Hepatocyte (in vitro differentiated cells): ENCODE results near the gene KCNN1. TPM values are rescaled to one million over a fixed set of nuclear protein-coding genes. Genes with fewer than 3 reads are reported as not detected.

Experiments
- DNase-seq: peaks from one replicate; pipeline ENCODE4 v3.0.0-alpha.2; 2016; ENCODE audit warnings: low spot score
- H2AFZ ChIP-seq: fragments of 200-600 bp; sonication (generic); 2 replicates; pipeline ENCODE4 v1.6.0; 2016; ENCODE audit warnings: antibody characterized with exemption, mild to moderate bottlenecking
- H3K27ac ChIP-seq: fragments of 200-600 bp; sonication (generic); 2 replicates; pipeline ENCODE4 v1.5.1; 2016; ENCODE audit warnings: mild to moderate bottlenecking
- H3K27me3 ChIP-seq: fragments of 200-600 bp; sonication (generic); 2 replicates; pipeline ENCODE4 v1.6.1; 2016
- H3K36me3 ChIP-seq: fragments of 200-600 bp; sonication (generic); replicated peaks from 2 replicates; pipeline ENCODE4 v1.5.1; 2016; ENCODE audit warnings: low read depth; ENCODE audit not compliant: insufficient read depth
- H3K4me1 ChIP-seq: fragments of 200-600 bp; sonication (generic); 2 replicates; pipeline ENCODE4 v1.5.1; 2016; ENCODE audit warnings: mild to moderate bottlenecking, moderate library complexity; ENCODE audit not compliant: insufficient read depth
- H3K4me2 ChIP-seq: fragments of 200-600 bp; sonication (generic); 2 replicates; pipeline ENCODE4 v1.6.0; 2016
- H3K4me3 ChIP-seq: fragments of 200-600 bp; sonication (generic); 2 replicates; pipeline ENCODE4 v1.5.1; 2016; ENCODE audit warnings: mild to moderate bottlenecking
- H3K79me2 ChIP-seq: fragments of 200-600 bp; sonication (generic); 2 replicates; pipeline ENCODE4 v1.6.0; 2017; ENCODE audit warnings: mild to moderate bottlenecking
- H3K9me2 ChIP-seq: fragments of 200-600 bp; sonication (generic); replicated peaks from 2 replicates; pipeline ENCODE4 v1.6.0; 2017; ENCODE audit warnings: mild to moderate bottlenecking; ENCODE audit not compliant: insufficient read depth
- H3K9me3 ChIP-seq: fragments of 200-600 bp; sonication (generic); 2 replicates; pipeline ENCODE4 v1.5.1; 2016; ENCODE audit warnings: low read depth, mild to moderate bottlenecking
- H4K20me1 ChIP-seq: fragments of 200-600 bp; sonication (generic); 2 replicates; pipeline ENCODE4 v1.6.0; 2016; ENCODE audit warnings: mild to moderate bottlenecking; ENCODE audit not compliant: insufficient read depth, poor library complexity, severe bottlenecking
- EZH2 ChIP-seq: fragments of 200-600 bp; sonication (generic); IDR thresholded peaks from 2 replicates; pipeline ENCODE4 v1.6.1; 2016; ENCODE audit warnings: antibody characterized with exemption, mild to moderate bottlenecking, borderline replicate concordance
- EZH2phosphoT487 ChIP-seq: fragments of 200-600 bp; sonication (generic); IDR thresholded peaks from one replicate; pipeline ENCODE4 v1.6.1; 2018; ENCODE audit warnings: antibody characterized with exemption, mild to moderate bottlenecking, low read depth, moderate library complexity; ENCODE audit not compliant: unreplicated experiment, severe bottlenecking
- WGBS: methylation state at CpG from one replicate; pipeline ENCODE4 v1.1.6; 2016; ENCODE audit warnings: low lambda C conversion rate; ENCODE audit errors: missing lambda C conversion rate; 5-methylcytosine and 5-hydroxymethylcytosine counted together
- polyA plus RNA-seq: library from polyadenylated mRNA; unstranded; fragments of >200 nt; fragmentation: Nextera tagmentation; extraction: Ambion mirVana; gene quantifications from 2 replicates; pipeline ENCODE4 v1.2.1, GENCODE V29; 2016
- small RNA-seq: library from RNA; depleted of rRNA; stranded (forward); fragments of <200 nt; gene quantifications from one replicate; pipeline ENCODE3, GENCODE V24; 2014
- total RNA-seq: library from RNA; depleted of rRNA; stranded (reverse); fragments of >200 nt; gene quantifications from 2 replicates; pipeline ENCODE4 v1.2.3, GENCODE V29; 2014
- TF ChIP-seq, protein P1 (sequence below): fragments of 200-600 bp; sonication (generic); IDR thresholded peaks from 2 replicates; pipeline ENCODE4 v1.5.1; 2016; ENCODE audit warnings: antibody characterized with exemption, mild to moderate bottlenecking; ENCODE audit not compliant: poor library complexity

KCNN1 gene
- total and polyA plus RNA-seq, 2 experiments from 2014 or later: 2.4 to 3.2 TPM

DNA sequence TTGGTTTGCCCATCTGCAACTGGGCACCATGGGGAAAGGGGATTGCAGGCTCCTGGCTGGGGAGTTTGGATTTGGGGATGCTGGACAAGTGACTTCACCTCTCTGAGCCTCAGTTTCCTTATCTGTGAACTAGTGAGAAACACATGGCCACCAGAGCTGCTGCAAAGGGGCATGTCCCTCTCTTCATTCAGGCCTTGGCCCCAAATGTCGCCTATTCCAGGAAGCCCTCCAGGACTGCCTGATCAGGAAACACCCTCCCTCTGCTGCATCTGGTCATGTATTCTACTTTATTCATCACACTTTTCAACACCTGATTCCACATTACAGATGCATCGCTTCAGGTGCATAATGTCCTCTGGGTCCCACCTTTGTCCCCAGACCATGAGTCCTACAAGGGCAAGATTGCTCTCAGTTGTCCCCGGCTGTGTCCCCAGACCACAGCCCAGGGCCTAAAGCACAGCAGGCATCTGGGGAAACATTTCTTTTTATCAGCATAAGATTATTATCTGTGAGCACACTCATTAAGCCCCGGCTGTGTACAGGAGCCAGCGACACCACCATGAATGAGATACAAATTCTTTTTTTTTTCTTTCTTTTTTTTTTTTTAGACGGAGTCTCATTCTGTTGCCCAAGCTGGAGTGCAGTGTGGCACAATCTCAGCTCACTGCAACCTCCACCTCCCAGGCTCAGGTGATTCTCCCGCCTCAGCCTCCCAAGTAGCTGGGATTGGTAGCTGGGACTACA lies 78.6 kb downstream of the KCNN1 start:
- WGBS: 81% methylated on average over 7 of the region's 7 CpGs
- peak overlapping the region; percentile 68 for H3K4me2 ChIP-seq
- DNase-seq: no peak
- no peak overlapping the region for H2AFZ ChIP-seq
- H3K79me2 ChIP-seq: no peaks in the 10 kb centered on the region
- no peak overlapping the region for H3K27ac ChIP-seq
- H4K20me1 ChIP-seq: no peaks in the 10 kb centered on the region
- H3K4me3 ChIP-seq: no peak overlapping the region
- H3K27me3 ChIP-seq: peaks cover 10% of the 10 kb centered on the region
- no peaks in the 10 kb centered on the region for H3K36me3 ChIP-seq
- H3K9me2 ChIP-seq: no peaks in the 10 kb centered on the region
- TF ChIP-seq, protein P1, sequence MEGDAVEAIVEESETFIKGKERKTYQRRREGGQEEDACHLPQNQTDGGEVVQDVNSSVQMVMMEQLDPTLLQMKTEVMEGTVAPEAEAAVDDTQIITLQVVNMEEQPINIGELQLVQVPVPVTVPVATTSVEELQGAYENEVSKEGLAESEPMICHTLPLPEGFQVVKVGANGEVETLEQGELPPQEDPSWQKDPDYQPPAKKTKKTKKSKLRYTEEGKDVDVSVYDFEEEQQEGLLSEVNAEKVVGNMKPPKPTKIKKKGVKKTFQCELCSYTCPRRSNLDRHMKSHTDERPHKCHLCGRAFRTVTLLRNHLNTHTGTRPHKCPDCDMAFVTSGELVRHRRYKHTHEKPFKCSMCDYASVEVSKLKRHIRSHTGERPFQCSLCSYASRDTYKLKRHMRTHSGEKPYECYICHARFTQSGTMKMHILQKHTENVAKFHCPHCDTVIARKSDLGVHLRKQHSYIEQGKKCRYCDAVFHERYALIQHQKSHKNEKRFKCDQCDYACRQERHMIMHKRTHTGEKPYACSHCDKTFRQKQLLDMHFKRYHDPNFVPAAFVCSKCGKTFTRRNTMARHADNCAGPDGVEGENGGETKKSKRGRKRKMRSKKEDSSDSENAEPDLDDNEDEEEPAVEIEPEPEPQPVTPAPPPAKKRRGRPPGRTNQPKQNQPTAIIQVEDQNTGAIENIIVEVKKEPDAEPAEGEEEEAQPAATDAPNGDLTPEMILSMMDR: no peak
- TF ChIP-seq EZH2phosphoT487: no peak
- TF ChIP-seq EZH2: no peak
- H3K9me3 ChIP-seq: no peaks in the 10 kb centered on the region
- H3K4me1 ChIP-seq: no peaks in the 10 kb centered on the region

DNA sequence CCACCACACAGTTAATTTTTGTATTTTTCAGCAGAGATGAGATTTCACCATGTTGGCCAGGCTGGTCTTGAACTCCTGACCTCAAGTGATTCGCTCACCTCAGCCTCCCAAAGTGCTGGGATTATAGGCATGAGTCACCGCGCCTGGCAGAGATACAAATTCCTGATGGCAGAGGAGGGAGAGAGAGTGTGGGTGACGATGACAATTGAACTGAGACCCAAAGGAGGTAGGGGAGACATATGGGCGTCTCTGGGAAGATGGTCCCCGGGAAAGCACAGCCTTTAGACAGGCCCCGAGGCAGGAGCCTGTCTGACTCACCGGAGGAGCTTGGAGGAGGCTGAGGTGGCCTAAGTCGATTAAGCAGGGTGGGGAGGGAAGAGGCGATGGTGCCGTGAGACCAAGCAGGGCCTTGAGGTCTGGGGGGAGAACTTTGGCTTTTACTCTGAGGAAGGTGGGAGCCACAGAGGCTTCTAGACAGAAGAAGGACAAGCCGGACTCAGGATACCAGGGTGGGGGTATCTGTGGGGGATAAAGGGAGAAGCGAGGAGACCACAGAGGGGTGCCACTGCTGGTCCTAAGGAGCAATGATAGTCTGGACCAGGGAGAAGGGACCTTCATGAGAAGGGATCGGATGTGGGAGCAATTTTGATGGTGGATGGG lies 79.3 kb downstream of the KCNN1 start:
- Histone ChIP-seq H3K27ac (no peak overlapping the region), H3K79me2 (no peaks in the 10 kb centered on the region), H3K36me3 (no peaks in the 10 kb centered on the region), H4K20me1 (no peaks in the 10 kb centered on the region), H3K9me2 (no peaks in the 10 kb centered on the region), H3K4me2 (no peak overlapping the region), H3K4me1 (no peaks in the 10 kb centered on the region), H3K27me3 (peaks cover 7% of the 10 kb centered on the region), H3K9me3 (no peaks in the 10 kb centered on the region), H2AFZ (no peak overlapping the region), H3K4me3 (no peak overlapping the region)
- no peak for DNase-seq
- TF ChIP-seq EZH2phosphoT487: no peak
- no peak for TF ChIP-seq EZH2
- TF ChIP-seq, protein P1: no peak
- WGBS: 78% methylated on average over 14 of the region's 14 CpGs

DNA sequence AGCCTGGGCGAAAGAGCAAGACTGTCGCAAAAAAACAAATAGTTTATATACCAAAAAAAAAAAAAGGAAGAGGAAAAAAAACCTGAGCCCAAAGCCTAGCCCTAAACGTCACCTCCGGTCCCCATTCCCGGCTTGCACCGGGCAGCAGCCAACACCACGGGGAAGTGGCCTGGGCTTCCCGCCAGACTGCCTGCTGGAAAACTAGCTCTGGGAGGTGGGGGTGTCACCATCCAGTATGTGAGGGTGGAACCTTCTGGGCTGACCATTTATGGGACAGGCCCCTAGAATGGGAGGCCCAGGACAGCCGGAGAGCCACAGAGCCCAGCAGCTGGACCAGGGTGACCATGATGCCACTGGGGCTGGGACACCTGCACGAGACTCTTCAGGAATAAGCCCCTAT lies 82.5 kb downstream of the KCNN1 start:
- no peaks in the 10 kb centered on the region for H3K4me1 ChIP-seq
- no peak overlapping the region for H2AFZ ChIP-seq
- no peaks in the 10 kb centered on the region for H3K9me2 ChIP-seq
- no peaks in the 10 kb centered on the region for H3K27me3 ChIP-seq
- WGBS: 91% methylated on average over 10 of the region's 10 CpGs
- no peaks in the 10 kb centered on the region for H4K20me1 ChIP-seq
- no peak overlapping the region for H3K4me2 ChIP-seq
- TF ChIP-seq EZH2phosphoT487 (no peak), EZH2 (no peak)
- TF ChIP-seq, protein P1: no peak
- no peaks in the 10 kb centered on the region for H3K79me2 ChIP-seq
- no peak for DNase-seq
- no peaks in the 10 kb centered on the region for H3K36me3 ChIP-seq
- no peak overlapping the region for H3K27ac ChIP-seq
- H3K4me3 ChIP-seq: no peak overlapping the region
- H3K9me3 ChIP-seq: no peaks in the 10 kb centered on the region

Small RNAs within 50 kb of the gene (small RNA-seq; reads per million reads assigned to genes)
- not detected for gene RNA5SP468

Other genes starting within 250 kb of the KCNN1 start
- 7.7 and 9.5 TPM in 2 replicates for gene MAP1S, start 247.6 kb upstream of the KCNN1 start, total RNA-seq
- gene MAP1S, start 247.6 kb upstream of the KCNN1 start, polyA plus RNA-seq: 37.1 and 52.7 TPM in 2 replicates
- gene FCHO1, start 215.6 kb upstream of the KCNN1 start, total RNA-seq: 2.1 and 2.2 TPM in 2 replicates
- 1.9 and 2.3 TPM in 2 replicates for gene FCHO1, start 215.6 kb upstream of the KCNN1 start, polyA plus RNA-seq
- gene B3GNT3, start 172.0 kb upstream of the KCNN1 start, total RNA-seq: 19.1 and 22.6 TPM in 2 replicates
- gene B3GNT3, start 172.0 kb upstream of the KCNN1 start, polyA plus RNA-seq: 14.6 and 16.7 TPM in 2 replicates
- not detected in 2 replicates for gene INSL3, start 145.6 kb upstream of the KCNN1 start, total RNA-seq
- 0.21 and 0.35 TPM in 2 replicates for gene INSL3, start 145.6 kb upstream of the KCNN1 start, polyA plus RNA-seq
- gene JAK3, start 119.1 kb upstream of the KCNN1 start, total RNA-seq: 2.2 and 3.2 TPM in 2 replicates
- gene JAK3, start 119.1 kb upstream of the KCNN1 start, polyA plus RNA-seq: 3.0 and 3.6 TPM in 2 replicates
- 646 and 823 TPM in 2 replicates for gene RPL18A, start 107.2 kb upstream of the KCNN1 start, total RNA-seq
- 1,069 and 1,114 TPM in 2 replicates for gene RPL18A, start 107.2 kb upstream of the KCNN1 start, polyA plus RNA-seq
- gene SLC5A5, start 95.2 kb upstream of the KCNN1 start, total RNA-seq: 0.03 TPM in 1 of 2 replicates, not detected in the other
- gene SLC5A5, start 95.2 kb upstream of the KCNN1 start, polyA plus RNA-seq: not detected in 2 replicates
- 19.4 and 25.4 TPM in 2 replicates for gene CCDC124, start 34.1 kb upstream of the KCNN1 start, total RNA-seq
- 97.7 and 105 TPM in 2 replicates for gene CCDC124, start 34.1 kb upstream of the KCNN1 start, polyA plus RNA-seq
- 4.5 and 5.5 TPM in 2 replicates for gene ARRDC2, start 41.1 kb downstream of the KCNN1 start, total RNA-seq
- 3.9 and 7.4 TPM in 2 replicates for gene ARRDC2, start 41.1 kb downstream of the KCNN1 start, polyA plus RNA-seq
- gene IL12RB1, start 119.8 kb downstream of the KCNN1 start, total RNA-seq: not detected in 2 replicates
- gene IL12RB1, start 119.8 kb downstream of the KCNN1 start, polyA plus RNA-seq: not detected in 2 replicates
- 5.5 and 9.7 TPM in 2 replicates for gene MAST3, start 130.7 kb downstream of the KCNN1 start, total RNA-seq
- gene MAST3, start 130.7 kb downstream of the KCNN1 start, polyA plus RNA-seq: 10.3 and 11.1 TPM in 2 replicates
- 29.9 and 38.7 TPM in 2 replicates for gene PIK3R2, start 186.1 kb downstream of the KCNN1 start, total RNA-seq
- 49.5 and 52.2 TPM in 2 replicates for gene PIK3R2, start 186.1 kb downstream of the KCNN1 start, polyA plus RNA-seq
- gene IFI30, start 206.7 kb downstream of the KCNN1 start, total RNA-seq: 95.7 and 133 TPM in 2 replicates
- gene IFI30, start 206.7 kb downstream of the KCNN1 start, polyA plus RNA-seq: 129 and 170 TPM in 2 replicates
- 31.8 and 36.9 TPM in 2 replicates for gene MPV17L2, start 226.1 kb downstream of the KCNN1 start, total RNA-seq
- 22.4 and 26.0 TPM in 2 replicates for gene MPV17L2, start 226.1 kb downstream of the KCNN1 start, polyA plus RNA-seq
- 0.60 and 2.2 TPM in 2 replicates for gene RAB3A, start 236.9 kb downstream of the KCNN1 start, total RNA-seq
- 2.6 and 3.0 TPM in 2 replicates for gene RAB3A, start 236.9 kb downstream of the KCNN1 start, polyA plus RNA-seq